Fibroblast of pulmonary artery (primary cell): ENCODE results near the gene BBX.

Source experiments
- DNase-seq: peaks from one replicate; pipeline ENCODE4 v3.0.0-alpha.2; 2010; ENCODE audit warnings: low read depth
- H3K4me3 ChIP-seq: replicated peaks from 2 replicates; pipeline ENCODE4 v1.5.1; 2011; ENCODE audit warnings: low read depth, mild to moderate bottlenecking, control low read depth, low read length, moderate library complexity
- TF ChIP-seq, protein P1 (sequence below): IDR thresholded peaks from 2 replicates; pipeline ENCODE4 v1.5.1; 2011; ENCODE audit warnings: mild to moderate bottlenecking, control low read depth, low read length, inconsistent platforms; ENCODE audit errors: missing control alignments

BBX gene

DNA sequence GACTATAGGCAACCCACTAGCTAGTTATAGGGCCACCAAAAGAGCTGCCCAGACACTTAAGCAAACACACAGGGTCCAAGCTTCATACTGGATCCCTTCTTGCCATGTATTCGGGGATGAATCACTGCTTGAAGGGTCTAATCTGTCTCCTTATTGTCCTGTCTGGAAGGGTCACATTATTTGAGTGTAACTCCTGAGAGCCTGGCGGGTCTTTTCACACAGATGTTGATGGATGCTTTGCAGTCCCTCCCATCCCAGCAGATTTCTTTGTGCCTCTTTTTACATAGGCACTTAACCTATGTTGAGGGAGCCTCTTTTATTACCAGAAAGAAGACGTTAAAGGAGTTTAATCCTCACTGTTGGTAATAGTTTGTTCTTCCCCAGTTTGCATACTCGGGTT is 56.6 kb downstream of the BBX start:
- TF ChIP-seq, protein P1, sequence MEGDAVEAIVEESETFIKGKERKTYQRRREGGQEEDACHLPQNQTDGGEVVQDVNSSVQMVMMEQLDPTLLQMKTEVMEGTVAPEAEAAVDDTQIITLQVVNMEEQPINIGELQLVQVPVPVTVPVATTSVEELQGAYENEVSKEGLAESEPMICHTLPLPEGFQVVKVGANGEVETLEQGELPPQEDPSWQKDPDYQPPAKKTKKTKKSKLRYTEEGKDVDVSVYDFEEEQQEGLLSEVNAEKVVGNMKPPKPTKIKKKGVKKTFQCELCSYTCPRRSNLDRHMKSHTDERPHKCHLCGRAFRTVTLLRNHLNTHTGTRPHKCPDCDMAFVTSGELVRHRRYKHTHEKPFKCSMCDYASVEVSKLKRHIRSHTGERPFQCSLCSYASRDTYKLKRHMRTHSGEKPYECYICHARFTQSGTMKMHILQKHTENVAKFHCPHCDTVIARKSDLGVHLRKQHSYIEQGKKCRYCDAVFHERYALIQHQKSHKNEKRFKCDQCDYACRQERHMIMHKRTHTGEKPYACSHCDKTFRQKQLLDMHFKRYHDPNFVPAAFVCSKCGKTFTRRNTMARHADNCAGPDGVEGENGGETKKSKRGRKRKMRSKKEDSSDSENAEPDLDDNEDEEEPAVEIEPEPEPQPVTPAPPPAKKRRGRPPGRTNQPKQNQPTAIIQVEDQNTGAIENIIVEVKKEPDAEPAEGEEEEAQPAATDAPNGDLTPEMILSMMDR, result no peak
- no peak overlapping the region for H3K4me3 ChIP-seq
- no peak for DNase-seq

DNA sequence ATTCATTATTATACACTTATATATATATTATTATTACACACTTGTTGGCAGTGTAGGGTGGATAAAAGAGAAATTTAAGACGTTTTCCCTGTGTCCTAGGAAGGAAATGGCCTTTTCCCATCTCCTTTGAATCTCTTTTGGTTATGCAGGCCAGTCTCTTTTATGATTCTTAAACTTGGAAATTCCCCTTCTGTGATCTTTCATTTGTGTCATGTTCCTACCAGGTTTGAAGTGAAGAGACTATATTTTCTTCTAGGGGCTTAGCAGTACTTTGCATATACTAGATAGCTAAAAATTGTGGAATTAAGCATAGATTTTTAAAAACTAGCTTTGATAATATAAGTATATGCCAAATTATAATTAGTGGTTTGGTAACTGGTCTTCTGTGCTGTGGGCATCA is 58.5 kb downstream of the BBX start:
- TF ChIP-seq, protein P1, result no peak

GRCh38 chr3:107588217-107588616 is 65.5 kb downstream of the BBX start:
- TF ChIP-seq, protein P1, result no peak
- no peak for DNase-seq
- H3K4me3 ChIP-seq, result no peak overlapping the region

More for the DNA sequence above, 58.5 kb downstream of the BBX start:
- no peak overlapping the region for H3K4me3 ChIP-seq
- no peak for DNase-seq

DNA sequence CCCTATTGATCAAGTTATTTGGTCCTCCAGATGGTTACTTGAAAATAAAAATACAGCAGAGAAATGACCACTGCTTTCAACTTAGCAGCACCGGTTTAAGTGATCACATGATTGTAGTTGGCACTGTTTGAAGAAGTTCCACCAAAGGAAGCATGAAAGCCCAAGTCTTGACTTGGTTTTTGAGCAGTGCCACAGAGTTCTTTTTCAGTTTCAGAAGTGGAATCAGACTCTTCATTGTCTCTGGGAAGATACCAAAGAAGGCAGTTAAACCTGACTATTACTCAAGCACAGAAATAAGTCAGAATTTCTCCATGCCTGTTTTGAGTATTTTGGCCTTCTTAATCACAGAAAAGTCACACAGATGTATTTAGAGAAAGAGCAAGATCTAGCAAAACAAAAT is 66.7 kb downstream of the BBX start:
- no peak overlapping the region for H3K4me3 ChIP-seq
- TF ChIP-seq, protein P1, result no peak
- no peak for DNase-seq

- DNase-seq, result no peak
- no peak overlapping the region for H3K4me3 ChIP-seq
- TF ChIP-seq, protein P1, result no peak
These were observed 68.0 kb downstream of the BBX start for GRCh38 chr3:107590786-107591185.

GRCh38 chr3:107592073-107592472 is 69.3 kb downstream of the BBX start:
- no peak for DNase-seq
- H3K4me3 ChIP-seq, result no peak overlapping the region
- TF ChIP-seq, protein P1, result no peak

GRCh38 chr3:107594870-107595269 is 72.1 kb downstream of the BBX start:
- H3K4me3 ChIP-seq, result no peak overlapping the region
- TF ChIP-seq, protein P1, result no peak
- DNase-seq, result no peak
